ENCODE data around the gene PTPN14.

The PTPN14 gene

DNA sequence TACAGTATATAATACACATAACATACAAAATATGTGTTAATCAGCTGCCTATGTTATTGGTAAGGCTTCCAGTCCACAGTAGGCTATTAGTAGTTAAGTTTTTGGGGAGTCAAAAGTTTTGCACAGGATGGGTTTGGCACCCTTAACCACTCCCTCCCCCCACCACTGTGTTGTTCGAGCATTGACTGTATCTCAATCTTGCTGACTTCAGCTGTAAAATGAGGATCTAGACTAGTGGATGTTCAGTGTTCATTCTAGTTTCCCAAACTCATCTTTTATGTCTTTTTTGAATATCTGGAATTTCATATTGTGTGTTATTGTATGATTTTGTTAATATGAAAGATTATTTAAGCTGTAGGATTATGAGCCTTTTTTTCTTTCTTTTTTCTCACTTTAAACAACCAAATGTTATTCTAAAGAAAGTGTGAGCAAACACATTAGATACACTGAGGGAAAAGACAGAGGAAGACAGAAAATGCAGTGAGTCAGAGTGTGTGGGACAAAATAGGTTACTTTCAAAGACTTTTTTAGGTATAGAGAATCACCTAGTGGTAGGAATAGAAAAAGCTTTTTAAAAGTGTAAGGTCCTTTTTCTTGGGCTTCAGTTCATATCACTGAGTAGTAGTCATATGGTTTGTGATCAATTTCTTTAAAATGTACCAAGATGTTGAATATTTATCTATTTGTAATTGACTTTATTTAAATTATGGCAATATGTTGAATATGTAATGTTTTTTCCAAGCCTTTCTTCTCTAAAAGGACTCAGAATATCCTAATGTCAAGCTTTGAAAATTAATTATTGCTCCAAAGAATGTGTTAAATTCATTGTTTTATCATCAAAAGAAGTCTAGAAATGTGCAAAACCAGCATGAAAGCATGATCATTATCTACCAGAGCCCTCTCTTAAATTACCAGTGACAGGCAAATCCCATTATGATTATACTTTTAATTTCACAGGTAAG, 33.7 kb upstream of the PTPN14 start:
- Histone ChIP-seq H3K36me3 (ENCODE audit: control insufficient read depth in 2 of 2, insufficient read depth in 1 of 2, low read length in 2 of 2) (no peaks in the 10 kb centered on the region), H3K27ac (ENCODE audit: extremely low read depth, low read depth, low read length) (no peak overlapping the region), H3K4me3 (ENCODE audit: low read depth, low read length) (no peak overlapping the region), H3K9me3 (ENCODE audit: control insufficient read depth, insufficient read depth, low read depth, low read length) (no peaks in the 10 kb centered on the region), H3K4me1 (ENCODE audit: control insufficient read depth, insufficient read depth, low read length) (no peaks in the 10 kb centered on the region)
- ChIA-PET CTCF (interaction anchor here (0.6 to 19.1 kb wide), 49 partner anchors 8 to 1182 kb away, joined by 3 to 404 read pairs (median 4); no protein-coding TSS in a partner anchor), POLR2A (interaction anchor here (2.0 kb wide), 1 partner anchor 34 kb away, joined by 5 read pairs; the partner anchor contains the start of gene PTPN14)
- TF ChIP-seq ZBTB17 (tag by site-specific recombination; IDR thresholded peaks at IDR 0.05) (peak; percentile 42; the same call in 1 of the 2 replicates), ZNF747 (tag by site-specific recombination; IDR thresholded peaks at IDR 0.05) (no peak), MZF1 (tag by site-specific recombination; IDR thresholded peaks at IDR 0.05; ENCODE audit: borderline replicate concordance) (no peak), BCL11A (tag by site-specific recombination; IDR thresholded peaks at IDR 0.05; ENCODE audit: low read depth) (no peak), ZNF830 (tag by site-specific recombination; IDR thresholded peaks at IDR 0.05; ENCODE audit: low read depth) (no peak), ZNF544 (tag by site-specific recombination; IDR thresholded peaks at IDR 0.05) (no peak), SCRT1 (tag by site-specific recombination; IDR thresholded peaks at IDR 0.05; ENCODE audit: borderline replicate concordance) (no peak), GLI2 (tag by site-specific recombination; IDR thresholded peaks at IDR 0.05; ENCODE audit: borderline replicate concordance, low read depth) (no peak), ZNF423 (tag by site-specific recombination; IDR thresholded peaks at IDR 0.05) (no peak), ZNF629 (tag by site-specific recombination; IDR thresholded peaks at IDR 0.05) (peak; percentile 20; the same call in 1 of the 2 replicates), ZNF776 (tag by site-specific recombination; IDR thresholded peaks at IDR 0.05; ENCODE audit: borderline replicate concordance) (no peak), ZNF600 (tag by site-specific recombination; IDR thresholded peaks at IDR 0.05) (no peak), MYNN (tag by site-specific recombination; IDR thresholded peaks at IDR 0.05; ENCODE audit: borderline replicate concordance) (no peak), ZNF785 (tag by site-specific recombination; IDR thresholded peaks at IDR 0.05) (no peak), PRDM1 (tag by site-specific recombination; IDR thresholded peaks at IDR 0.05) (peak; percentile 61; the same call in 1 of the 2 replicates), FEZF1 (tag by site-specific recombination; IDR thresholded peaks at IDR 0.05) (0 out of 2 replicates have a peak, but pooled peaks have one; percentile 21), ZNF555 (tag by site-specific recombination; conservative IDR thresholded peaks at IDR 0.05) (no peak), ZNF596 (tag by site-specific recombination; IDR thresholded peaks at IDR 0.05) (no peak), ZNF654 (tag by site-specific recombination; IDR thresholded peaks at IDR 0.05; ENCODE audit: low read depth) (peak; percentile 99), KLF10 (tag by site-specific recombination; IDR thresholded peaks at IDR 0.05) (no peak), KLF1 (tag by site-specific recombination; IDR thresholded peaks at IDR 0.05) (no peak), ZNF214 (tag by site-specific recombination; IDR thresholded peaks at IDR 0.05; ENCODE audit: borderline replicate concordance) (no peak), HOXA7 (CRISPR knock-in tag; IDR thresholded peaks at IDR 0.05; ENCODE audit: borderline replicate concordance) (no peak)
- TF ChIP-seq, protein P1, sequence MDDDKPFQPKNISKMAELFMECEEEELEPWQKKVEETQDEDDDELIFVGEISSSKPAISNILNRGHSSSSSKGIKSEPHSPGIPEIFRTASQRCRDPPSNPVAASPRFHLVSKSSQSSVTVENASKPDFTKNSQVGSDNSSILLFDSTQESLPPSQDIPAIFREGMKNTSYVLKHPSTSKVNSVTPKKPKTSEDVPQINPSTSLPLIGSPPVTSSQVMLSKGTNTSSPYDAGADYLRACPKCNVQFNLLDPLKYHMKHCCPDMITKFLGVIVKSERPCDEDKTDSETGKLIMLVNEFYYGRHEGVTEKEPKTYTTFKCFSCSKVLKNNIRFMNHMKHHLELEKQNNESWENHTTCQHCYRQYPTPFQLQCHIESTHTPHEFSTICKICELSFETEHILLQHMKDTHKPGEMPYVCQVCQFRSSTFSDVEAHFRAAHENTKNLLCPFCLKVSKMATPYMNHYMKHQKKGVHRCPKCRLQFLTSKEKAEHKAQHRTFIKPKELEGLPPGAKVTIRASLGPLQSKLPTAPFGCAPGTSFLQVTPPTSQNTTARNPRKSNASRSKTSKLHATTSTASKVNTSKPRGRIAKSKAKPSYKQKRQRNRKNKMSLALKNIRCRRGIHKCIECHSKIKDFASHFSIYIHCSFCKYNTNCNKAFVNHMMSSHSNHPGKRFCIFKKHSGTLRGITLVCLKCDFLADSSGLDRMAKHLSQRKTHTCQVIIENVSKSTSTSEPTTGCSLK (tag by site-specific recombination; IDR thresholded peaks at IDR 0.05): no peak
- TF ChIP-seq, protein P2, sequence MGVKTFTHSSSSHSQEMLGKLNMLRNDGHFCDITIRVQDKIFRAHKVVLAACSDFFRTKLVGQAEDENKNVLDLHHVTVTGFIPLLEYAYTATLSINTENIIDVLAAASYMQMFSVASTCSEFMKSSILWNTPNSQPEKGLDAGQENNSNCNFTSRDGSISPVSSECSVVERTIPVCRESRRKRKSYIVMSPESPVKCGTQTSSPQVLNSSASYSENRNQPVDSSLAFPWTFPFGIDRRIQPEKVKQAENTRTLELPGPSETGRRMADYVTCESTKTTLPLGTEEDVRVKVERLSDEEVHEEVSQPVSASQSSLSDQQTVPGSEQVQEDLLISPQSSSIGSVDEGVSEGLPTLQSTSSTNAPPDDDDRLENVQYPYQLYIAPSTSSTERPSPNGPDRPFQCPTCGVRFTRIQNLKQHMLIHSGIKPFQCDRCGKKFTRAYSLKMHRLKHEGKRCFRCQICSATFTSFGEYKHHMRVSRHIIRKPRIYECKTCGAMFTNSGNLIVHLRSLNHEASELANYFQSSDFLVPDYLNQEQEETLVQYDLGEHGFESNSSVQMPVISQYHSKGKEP (tag by site-specific recombination; IDR thresholded peaks at IDR 0.05): no peak
- TF ChIP-seq, protein P3, sequence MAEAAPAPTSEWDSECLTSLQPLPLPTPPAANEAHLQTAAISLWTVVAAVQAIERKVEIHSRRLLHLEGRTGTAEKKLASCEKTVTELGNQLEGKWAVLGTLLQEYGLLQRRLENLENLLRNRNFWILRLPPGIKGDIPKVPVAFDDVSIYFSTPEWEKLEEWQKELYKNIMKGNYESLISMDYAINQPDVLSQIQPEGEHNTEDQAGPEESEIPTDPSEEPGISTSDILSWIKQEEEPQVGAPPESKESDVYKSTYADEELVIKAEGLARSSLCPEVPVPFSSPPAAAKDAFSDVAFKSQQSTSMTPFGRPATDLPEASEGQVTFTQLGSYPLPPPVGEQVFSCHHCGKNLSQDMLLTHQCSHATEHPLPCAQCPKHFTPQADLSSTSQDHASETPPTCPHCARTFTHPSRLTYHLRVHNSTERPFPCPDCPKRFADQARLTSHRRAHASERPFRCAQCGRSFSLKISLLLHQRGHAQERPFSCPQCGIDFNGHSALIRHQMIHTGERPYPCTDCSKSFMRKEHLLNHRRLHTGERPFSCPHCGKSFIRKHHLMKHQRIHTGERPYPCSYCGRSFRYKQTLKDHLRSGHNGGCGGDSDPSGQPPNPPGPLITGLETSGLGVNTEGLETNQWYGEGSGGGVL (tag by site-specific recombination; IDR thresholded peaks at IDR 0.05): no peak
- TF ChIP-seq, protein P4, sequence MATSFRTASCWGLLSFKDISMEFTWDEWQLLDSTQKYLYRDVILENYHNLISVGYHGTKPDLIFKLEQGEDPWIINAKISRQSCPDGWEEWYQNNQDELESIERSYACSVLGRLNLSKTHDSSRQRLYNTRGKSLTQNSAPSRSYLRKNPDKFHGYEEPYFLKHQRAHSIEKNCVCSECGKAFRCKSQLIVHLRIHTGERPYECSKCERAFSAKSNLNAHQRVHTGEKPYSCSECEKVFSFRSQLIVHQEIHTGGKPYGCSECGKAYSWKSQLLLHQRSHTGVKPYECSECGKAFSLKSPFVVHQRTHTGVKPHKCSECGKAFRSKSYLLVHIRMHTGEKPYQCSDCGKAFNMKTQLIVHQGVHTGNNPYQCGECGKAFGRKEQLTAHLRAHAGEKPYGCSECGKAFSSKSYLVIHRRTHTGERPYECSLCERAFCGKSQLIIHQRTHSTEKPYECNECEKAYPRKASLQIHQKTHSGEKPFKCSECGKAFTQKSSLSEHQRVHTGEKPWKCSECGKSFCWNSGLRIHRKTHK (tag by site-specific recombination; IDR thresholded peaks at IDR 0.05): no peak
- TF ChIP-seq, protein P5, sequence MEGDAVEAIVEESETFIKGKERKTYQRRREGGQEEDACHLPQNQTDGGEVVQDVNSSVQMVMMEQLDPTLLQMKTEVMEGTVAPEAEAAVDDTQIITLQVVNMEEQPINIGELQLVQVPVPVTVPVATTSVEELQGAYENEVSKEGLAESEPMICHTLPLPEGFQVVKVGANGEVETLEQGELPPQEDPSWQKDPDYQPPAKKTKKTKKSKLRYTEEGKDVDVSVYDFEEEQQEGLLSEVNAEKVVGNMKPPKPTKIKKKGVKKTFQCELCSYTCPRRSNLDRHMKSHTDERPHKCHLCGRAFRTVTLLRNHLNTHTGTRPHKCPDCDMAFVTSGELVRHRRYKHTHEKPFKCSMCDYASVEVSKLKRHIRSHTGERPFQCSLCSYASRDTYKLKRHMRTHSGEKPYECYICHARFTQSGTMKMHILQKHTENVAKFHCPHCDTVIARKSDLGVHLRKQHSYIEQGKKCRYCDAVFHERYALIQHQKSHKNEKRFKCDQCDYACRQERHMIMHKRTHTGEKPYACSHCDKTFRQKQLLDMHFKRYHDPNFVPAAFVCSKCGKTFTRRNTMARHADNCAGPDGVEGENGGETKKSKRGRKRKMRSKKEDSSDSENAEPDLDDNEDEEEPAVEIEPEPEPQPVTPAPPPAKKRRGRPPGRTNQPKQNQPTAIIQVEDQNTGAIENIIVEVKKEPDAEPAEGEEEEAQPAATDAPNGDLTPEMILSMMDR (tag by site-specific recombination; IDR thresholded peaks at IDR 0.05): peak; percentile 56; the same call in 1 of the 2 replicates

All from HEK293 (cell line).